HG03108 (cell line): ENCODE results near the gene MARCHF2.

Experiments used
- ATAC-seq: cut with Tn5 transposase; IDR thresholded peaks from one replicate; pipeline ENCODE4 v1.9.1; 2021; ENCODE audit warnings: moderate library complexity; ENCODE audit not compliant: unreplicated experiment

The MARCHF2 gene

DNA sequence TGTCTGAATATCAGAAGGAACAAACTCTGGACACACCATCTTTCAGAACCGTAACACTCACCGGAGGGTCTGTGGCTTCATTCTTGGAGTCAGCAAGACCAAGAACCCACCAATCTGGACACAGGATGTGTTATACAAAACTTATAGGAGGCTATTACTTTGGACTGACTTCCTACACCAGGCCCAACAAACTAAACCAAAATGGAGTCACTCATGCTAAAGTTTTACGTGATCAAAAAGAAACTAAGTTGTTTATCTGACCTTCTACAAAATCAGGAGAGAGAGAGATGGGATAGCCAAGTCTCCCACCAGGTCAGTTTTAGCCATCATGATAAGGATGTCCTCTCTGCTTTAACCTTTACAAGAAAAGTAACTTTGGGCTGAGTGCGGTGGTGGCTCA lies 26.1 kb upstream of the MARCHF2 start:
- ATAC-seq = no peak

DNA sequence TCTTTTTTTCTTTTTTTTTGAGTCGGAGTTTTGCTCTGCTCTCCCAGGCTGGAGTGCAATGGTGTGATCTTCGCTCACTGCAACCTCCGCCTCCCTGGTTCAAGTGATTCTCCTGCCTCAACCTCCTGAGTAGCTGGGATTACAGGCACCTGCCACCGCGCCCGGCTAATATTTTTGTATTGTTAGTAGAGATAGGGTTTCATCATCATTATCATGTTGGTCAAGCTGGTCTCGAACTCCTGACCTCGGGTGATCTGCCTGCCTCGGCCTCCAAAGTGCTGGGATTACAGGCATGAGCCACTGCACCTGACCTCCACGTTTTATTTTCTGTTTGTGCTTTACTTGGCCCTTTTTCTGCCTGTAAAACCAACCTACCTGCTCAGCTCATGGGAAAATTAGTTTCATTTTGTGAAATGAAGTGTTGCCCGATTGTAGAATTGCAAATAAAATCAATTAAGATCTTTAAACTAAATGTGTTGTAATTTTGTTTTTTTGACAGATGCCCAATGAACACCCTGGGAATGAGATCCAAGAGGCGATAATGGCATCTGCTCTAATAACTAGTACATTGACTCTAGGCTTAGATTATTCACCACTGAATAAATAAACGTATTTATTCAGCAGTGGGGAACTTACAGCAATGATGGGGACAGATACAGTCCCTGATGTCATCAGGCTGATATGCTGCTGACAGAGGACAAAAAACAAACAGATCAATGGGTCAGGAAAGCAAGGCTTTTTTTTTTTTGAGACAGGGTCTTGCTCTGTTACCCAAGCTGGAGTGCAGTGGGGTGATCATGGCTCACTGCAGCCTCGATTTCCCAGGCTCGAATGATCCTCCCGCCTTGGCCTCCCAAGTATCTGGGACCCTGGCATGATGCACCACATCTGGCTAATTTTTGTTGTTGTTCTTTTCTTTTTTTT lies 25.2 kb upstream of the MARCHF2 start:
- no peak for ATAC-seq

DNA sequence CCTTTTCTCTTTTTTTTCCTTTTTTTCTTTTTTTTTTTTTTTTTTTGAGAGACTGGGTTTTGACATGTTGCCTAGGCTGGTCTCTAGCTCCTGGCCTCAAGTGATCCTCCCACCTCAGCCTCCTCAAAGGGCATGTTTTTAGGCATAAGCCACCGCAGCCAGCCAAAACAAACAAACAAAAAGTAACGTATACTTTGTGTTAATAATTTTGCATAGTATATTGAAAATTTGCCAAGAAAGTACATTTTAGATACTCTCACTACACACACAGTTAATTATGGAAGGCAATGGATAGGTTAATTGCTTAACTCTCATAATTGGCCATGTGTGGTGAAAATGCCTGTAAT lies 24.5 kb upstream of the MARCHF2 start:
- ATAC-seq = no peak

DNA sequence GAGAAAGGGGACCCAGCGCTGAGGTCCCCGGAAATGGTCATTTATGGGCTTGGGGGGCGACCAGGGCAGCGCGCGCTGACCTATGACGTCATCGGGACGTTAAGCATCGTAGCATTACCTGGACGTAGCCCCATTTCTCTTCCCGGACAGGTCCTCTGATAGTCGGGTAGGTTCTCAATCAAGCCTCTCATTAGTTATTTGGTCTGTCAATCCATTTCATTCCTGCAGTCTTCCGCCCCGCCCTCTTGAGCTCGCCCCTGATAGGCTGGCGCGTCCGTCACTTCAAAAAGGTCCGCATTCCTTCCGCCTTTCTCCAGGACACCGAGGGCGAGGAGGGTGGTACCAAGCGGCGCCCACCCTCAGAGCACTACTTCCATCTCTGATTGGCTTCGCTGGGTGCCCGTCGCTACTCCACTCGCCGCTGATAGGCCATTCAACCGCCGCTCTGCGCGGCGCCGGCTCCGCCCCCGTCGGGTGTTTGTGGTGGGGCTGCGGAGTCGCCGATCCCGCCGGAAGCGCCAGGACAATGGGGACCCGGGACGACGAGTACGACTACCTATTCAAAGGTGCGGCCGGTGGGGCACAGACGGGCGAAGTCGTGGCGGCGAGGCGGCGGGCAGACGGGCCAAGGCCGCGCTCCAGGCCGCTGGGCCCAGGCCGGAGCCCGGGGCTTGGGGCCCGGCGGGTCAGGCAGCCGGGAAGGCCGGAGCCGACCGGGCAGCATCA lies 23.1 kb upstream of the MARCHF2 start, which contains the start of gene RAB11B:
Gene RAB11B (plus strand): TSS at position 470 of the 726 bp plus-strand sequence. CDS start 57 bp downstream, at position 527.
- ATAC-seq = peak; percentile 86

GRCh38 chr19:8390617-8390981 lies 22.5 kb upstream of the MARCHF2 start:
- peak; percentile 33 for ATAC-seq

DNA sequence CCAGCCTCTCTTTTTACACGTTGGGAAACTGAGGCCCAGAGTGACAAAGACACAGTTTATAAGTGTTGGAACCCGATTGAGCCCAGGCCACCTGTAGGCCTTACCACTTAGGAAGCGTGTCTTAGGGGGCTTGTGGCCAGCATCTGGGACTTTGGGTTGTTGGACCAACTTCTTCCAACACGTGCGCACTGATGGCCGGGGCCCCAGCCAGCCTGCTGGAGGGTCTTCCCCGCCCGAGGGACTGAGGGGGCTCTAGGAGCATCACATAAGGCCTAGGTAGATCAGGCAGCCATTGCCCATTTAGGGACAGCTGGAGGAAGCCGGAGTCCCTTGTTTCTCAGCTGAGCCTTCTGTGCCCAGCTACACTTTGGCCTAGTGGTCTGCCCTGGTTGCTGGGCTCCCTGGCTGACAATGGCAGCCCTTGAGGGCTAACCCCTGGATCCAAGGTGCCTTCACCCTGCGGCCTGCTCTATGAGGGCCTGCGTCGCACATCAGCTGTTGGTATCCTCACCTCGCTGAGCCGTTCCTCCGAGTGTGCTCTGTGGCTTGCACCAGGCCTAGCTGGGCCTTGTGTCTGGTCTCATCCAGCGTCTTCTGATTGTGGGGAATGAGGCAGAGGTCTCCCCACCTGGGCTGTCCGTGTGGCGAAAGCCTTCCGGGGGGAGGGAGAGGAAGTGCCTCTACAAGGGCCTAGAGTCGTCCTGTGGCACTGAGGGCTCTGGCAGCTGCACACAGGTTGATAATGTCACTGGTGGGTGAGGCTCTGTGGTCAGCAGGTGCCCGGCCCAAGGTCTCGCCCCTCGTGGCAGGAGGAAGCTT lies 21.7 kb upstream of the MARCHF2 start:
- ATAC-seq = no peak

GRCh38 chr19:8392017-8392591 lies 21.0 kb upstream of the MARCHF2 start:
- no peak for ATAC-seq

- no peak for ATAC-seq
Observed at GRCh38 chr19:8393192-8393870, 19.8 kb upstream of the MARCHF2 start.

GRCh38 chr19:8393871-8394250 lies 19.2 kb upstream of the MARCHF2 start:
- no peak for ATAC-seq

DNA sequence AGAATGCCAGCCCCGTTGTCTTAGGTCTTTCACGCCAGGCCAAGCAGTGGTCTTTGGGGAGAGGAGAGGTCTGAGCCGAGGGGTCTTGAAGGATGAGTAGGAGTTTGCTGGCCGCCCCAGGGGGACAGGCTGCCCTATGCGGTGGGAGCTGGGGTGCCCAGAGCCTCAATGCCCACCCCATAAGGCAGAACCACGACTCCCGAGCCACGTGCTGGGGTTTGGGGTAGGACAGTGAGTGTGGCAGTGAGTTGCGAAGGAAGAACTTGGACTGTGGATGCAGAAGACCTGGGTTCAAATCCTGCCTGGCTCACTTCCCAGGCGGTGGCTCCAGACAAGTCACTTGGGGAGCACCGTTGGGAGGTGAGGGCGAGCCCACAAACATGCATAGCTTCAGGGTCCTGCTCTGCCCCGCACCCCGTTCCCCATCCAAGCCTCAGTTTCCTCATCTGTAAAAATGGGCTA lies 17.5 kb upstream of the MARCHF2 start:
- ATAC-seq = no peak

- no peak for ATAC-seq
Observed at GRCh38 chr19:8396185-8396562, 16.9 kb upstream of the MARCHF2 start.

DNA sequence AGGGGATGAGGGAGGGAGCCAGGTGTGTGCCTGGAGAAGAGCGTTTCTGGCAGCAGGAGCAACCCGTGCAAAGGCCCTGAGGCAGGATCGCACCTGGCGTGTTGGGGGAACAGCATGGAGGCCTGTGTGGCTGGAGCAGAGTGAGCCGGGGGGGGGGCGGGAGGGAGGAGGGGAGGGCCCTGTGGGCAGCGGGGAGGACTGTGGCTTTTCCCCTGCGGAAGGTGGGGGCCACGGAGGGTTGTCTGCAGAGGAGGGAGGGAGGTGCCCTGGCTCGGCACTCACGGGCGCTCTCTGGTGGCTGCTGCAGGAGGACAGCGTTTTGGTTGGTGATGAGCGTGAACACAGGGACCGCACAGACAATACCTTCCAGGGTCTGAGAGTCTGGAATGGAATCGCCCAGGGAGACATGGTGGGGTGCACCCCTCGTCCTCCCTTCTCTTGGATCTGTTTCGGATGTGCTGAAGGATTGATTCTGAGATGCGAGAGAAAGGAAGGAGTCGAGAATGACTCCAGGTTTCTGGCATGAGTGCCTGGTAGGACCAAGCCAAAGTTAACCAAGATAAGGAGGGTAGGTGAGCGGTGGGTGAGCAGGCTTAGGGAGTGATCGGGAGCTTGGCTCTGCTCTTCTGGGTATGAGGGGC lies 16.4 kb upstream of the MARCHF2 start:
- ATAC-seq = no peak

DNA sequence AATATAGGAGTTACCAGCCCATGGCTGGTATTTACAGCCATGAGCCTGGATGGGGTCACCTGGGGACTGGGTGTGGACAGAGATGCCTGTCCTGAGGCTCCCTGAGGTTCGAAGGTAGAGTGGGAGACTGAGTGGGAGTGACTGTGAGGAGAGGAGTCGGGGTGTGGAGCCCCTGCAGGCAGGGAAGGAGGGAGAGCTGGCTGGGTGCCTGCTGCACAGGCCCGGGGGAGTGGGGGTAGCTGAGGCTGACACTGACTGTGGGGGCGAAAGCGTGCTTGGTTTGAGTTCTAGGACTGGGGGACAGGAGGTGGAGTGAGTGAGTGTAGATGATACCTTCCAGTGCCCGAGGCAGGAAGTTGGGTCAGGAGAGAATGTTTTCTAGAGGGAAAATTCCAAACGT lies 15.8 kb upstream of the MARCHF2 start:
- no peak for ATAC-seq

DNA sequence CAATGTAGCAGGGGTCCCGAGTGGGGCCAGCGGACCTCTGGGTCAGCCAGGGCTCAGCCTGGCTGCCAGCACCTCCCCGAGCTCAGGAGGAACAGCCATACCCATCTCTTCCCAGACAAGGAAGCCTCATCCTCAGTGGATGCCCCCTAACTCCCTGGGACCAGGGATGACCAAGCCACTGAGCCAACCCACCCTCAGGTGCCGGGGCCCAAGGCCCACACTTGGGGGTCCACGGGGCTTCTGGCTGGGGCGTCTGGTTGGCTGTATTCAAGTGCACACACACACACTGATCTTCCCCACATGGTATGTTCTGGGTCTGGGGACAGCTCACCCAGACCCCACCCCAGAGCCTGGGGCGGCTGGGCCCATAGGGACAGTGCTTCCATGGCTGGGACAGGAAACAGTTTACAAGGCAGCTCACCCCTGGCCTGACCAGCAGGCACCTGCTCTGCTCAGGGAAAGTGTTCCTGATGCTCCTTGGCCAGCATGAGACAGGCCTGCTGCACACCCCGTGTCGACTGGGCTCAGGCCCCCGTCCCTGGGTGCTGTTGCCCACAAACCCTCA lies 15.3 kb upstream of the MARCHF2 start:
- no peak for ATAC-seq

DNA sequence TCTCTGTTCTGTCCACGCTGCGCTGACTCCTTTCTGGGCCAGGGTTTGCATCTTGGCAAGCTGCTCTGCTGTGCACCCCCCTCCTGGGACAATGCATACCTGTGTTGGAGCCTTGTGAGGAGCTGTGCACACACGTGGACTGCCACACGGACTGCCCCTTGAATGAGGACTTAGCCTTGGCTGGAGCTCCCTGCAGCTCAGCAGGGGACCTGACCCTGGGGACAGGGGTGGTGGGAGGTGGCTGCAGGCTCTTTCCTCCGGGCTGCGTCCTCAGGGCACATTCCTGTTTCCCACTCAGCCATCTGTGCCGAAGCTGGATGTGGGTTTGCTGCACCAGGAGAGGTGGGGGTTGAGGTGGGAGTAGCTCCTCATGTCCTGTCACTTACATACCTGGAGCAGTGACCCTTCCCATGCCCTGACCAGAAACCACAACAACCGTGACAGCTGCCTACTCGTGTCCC lies 14.8 kb upstream of the MARCHF2 start:
- ATAC-seq = no peak

DNA sequence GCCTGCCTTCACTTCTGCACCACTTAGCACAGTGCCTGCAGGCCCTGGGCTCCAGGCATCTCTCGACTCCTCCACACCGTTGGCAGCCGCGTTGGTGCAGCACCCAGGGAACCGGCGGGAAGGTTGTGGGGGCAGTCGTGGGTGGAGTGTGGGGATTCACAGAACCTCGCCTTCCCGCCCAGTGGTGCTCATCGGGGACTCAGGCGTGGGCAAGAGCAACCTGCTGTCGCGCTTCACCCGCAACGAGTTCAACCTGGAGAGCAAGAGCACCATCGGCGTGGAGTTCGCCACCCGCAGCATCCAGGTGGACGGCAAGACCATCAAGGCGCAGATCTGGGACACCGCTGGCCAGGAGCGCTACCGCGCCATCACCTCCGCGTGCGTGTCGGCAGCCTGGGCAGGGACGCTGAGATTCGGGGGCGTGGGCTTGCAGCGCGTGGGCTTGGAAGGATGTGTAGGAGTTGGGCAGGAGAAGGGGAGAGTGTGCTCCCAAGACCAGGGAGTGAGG lies 13.4 kb upstream of the MARCHF2 start:
- ATAC-seq = no peak

DNA sequence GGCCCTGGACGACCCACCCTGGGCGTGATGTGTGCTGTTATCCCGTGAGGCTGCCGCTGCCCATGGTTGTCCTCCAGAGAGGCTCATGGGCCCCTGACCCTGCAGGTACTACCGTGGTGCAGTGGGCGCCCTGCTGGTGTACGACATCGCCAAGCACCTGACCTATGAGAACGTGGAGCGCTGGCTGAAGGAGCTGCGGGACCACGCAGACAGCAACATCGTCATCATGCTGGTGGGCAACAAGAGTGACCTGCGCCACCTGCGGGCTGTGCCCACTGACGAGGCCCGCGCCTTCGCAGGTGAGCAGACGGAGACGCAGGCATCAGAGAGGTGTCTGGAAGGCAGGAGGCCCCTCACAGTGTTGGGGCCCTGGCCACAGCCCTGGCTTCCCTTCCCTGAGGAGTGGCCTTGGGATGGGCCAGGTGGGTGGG lies 11.1 kb upstream of the MARCHF2 start:
- ATAC-seq = no peak

DNA sequence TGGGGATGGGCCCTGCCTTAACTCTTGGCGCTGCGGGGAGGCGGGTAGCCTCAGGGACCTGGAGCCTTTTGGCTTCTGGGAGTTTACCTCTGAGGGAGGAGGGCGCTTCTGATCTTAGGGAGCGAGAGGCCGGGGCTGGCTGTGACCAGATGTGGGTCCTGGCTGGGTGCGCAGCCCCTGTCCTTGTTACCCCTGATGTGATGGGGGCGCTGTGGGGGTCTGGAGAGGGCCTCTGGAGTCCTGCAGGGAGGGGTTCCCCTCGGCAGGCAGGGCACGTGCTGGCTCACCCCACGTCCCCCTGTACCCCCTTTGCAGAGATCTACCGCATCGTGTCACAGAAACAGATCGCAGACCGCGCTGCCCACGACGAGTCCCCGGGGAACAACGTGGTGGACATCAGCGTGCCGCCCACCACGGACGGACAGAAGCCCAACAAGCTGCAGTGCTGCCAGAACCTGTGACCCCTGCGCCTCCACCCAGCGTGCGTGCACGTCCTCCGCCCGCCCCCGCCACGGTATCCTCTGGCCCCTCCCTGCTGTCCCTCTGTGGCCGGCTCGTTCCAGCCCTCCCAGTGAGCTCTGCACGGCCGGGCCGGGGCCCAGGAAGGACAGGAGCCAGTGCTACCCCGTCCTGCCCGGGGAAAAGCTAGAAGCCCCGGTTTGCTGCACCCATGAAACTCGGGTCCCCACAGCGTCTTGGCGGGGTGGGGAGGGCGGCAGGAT lies 9.8 kb upstream of the MARCHF2 start:
- no peak for ATAC-seq

GRCh38 chr19:8403820-8404109 lies 9.3 kb upstream of the MARCHF2 start:
- no peak for ATAC-seq
